LNCaP clone FGC (cell line): ENCODE data around the gene STK39.

Experiments used
- DNase-seq: peaks from one replicate; pipeline ENCODE4 v3.0.0-alpha.2; 2011; ENCODE audit warnings: low read depth
- H3K4me3 ChIP-seq: 2 replicates; pipeline ENCODE4 v1.5.1; 2011; ENCODE audit warnings: mild to moderate bottlenecking, low read depth, low read length, control low read depth
- CTCF ChIP-seq: IDR thresholded peaks from 2 replicates; pipeline ENCODE4 v1.5.1; 2012; ENCODE audit warnings: mild to moderate bottlenecking; ENCODE audit not compliant: control insufficient read depth, insufficient read depth; ENCODE audit errors: extremely low read depth

Gene STK39

GRCh38 chr2:168184681-168185513 is 62.5 kb downstream of the STK39 start:
- no peak for TF ChIP-seq CTCF
- no peak for DNase-seq
- H3K4me3 ChIP-seq, result no peak overlapping the region

- no peak for TF ChIP-seq CTCF
- H3K4me3 ChIP-seq, result no peak overlapping the region
- no peak for DNase-seq
These were observed 63.9 kb downstream of the STK39 start for GRCh38 chr2:168183308-168183997.

- DNase-seq, result no peak
- TF ChIP-seq CTCF, result no peak
- H3K4me3 ChIP-seq, result no peak overlapping the region
These were observed 64.7 kb downstream of the STK39 start for GRCh38 chr2:168182550-168183249.

GRCh38 chr2:168181825-168182224 is 65.6 kb downstream of the STK39 start:
- no peak for DNase-seq
- TF ChIP-seq CTCF, result no peak
- no peak overlapping the region for H3K4me3 ChIP-seq

GRCh38 chr2:168180914-168181313 is 66.5 kb downstream of the STK39 start:
- no peak overlapping the region for H3K4me3 ChIP-seq
- DNase-seq, result no peak
- TF ChIP-seq CTCF, result no peak

- DNase-seq, result no peak
- TF ChIP-seq CTCF, result no peak
- H3K4me3 ChIP-seq, result no peak overlapping the region
These were observed 66.9 kb downstream of the STK39 start for GRCh38 chr2:168180483-168180882.
